Glutamatergic neuron (in vitro differentiated cells): ENCODE data around the gene THOP1. TPM values are rescaled to one million over a fixed set of nuclear protein-coding genes. Genes with fewer than 3 reads are reported as not detected.

Source experiments
- DNase-seq: peaks from one replicate; pipeline ENCODE4 v3.0.0; 2022
- H3K27ac Mint-ChIP-seq: one replicate; pipeline ENCODE4 v1.8.0; 2020; ENCODE audit warnings: mild to moderate bottlenecking, mixed read lengths, inconsistent platforms; ENCODE audit not compliant: unreplicated experiment
- H3K27me3 Mint-ChIP-seq: one replicate; pipeline ENCODE4 v1.8.0; 2020; ENCODE audit warnings: mild to moderate bottlenecking, moderate library complexity, mixed read lengths, inconsistent platforms; ENCODE audit not compliant: unreplicated experiment
- H3K36me3 Mint-ChIP-seq: one replicate; pipeline ENCODE4 v1.8.0; 2020; ENCODE audit warnings: mild to moderate bottlenecking, mixed read lengths, inconsistent platforms; ENCODE audit not compliant: unreplicated experiment
- H3K4me1 Mint-ChIP-seq: one replicate; pipeline ENCODE4 v1.8.0; 2020; ENCODE audit warnings: mild to moderate bottlenecking, low read depth, mixed read lengths, inconsistent platforms; ENCODE audit not compliant: unreplicated experiment
- H3K4me3 Mint-ChIP-seq: one replicate; pipeline ENCODE4 v1.8.0; 2020; ENCODE audit warnings: mild to moderate bottlenecking, mixed read lengths, inconsistent platforms; ENCODE audit not compliant: unreplicated experiment
- H3K9me3 Mint-ChIP-seq: one replicate; pipeline ENCODE4 v1.8.0; 2020; ENCODE audit warnings: mild to moderate bottlenecking, moderate library complexity, mixed read lengths, inconsistent platforms; ENCODE audit not compliant: unreplicated experiment
- CTCF ChIP-seq: fragments of 200-600 bp; sonication (generic); IDR thresholded peaks from one replicate; pipeline ENCODE4 v1.5.0; 2021; ENCODE audit not compliant: partially characterized antibody, unreplicated experiment
- total RNA-seq: library from RNA; stranded (reverse); fragmentation: NEBNext Ultra II Directional; extraction: Animal tissue kit (Norgen Biotek cat#: 25700); gene quantifications from one replicate; pipeline ENCODE4 v1.2.1, GENCODE V29; 2021; ENCODE audit not compliant: unreplicated experiment

THOP1 gene
- total RNA-seq, 1 donor from 2014 or later = 64.0 TPM

GRCh38 chr19:2827022-2827421 is 41.7 kb downstream of the THOP1 start:
- Mint-ChIP-seq H3K27ac (no peak overlapping the region), H3K4me1 (no peaks in the 10 kb centered on the region), H3K4me3 (no peak overlapping the region), H3K27me3 (no peaks in the 10 kb centered on the region), H3K9me3 (peaks cover 12% of the 10 kb centered on the region), H3K36me3 (peaks cover 31% of the 10 kb centered on the region)
- no peak for DNase-seq
- no peak for TF ChIP-seq CTCF

GRCh38 chr19:2827840-2828489 is 42.7 kb downstream of the THOP1 start:
- no peak for DNase-seq
- Mint-ChIP-seq H3K9me3 (peaks cover 15% of the 10 kb centered on the region), H3K27me3 (no peaks in the 10 kb centered on the region), H3K36me3 (peaks cover 39% of the 10 kb centered on the region), H3K4me3 (no peak overlapping the region), H3K4me1 (no peaks in the 10 kb centered on the region), H3K27ac (no peak overlapping the region)
- TF ChIP-seq CTCF = no peak

- H3K9me3 Mint-ChIP-seq = peaks cover 35% of the 10 kb centered on the region
- TF ChIP-seq CTCF = no peak
- peaks cover 49% of the 10 kb centered on the region for H3K36me3 Mint-ChIP-seq
- H3K27me3 Mint-ChIP-seq = no peaks in the 10 kb centered on the region
- no peaks in the 10 kb centered on the region for H3K4me1 Mint-ChIP-seq
- no peak overlapping the region for H3K4me3 Mint-ChIP-seq
- H3K27ac Mint-ChIP-seq = no peak overlapping the region
- no peak for DNase-seq
Measured at GRCh38 chr19:2834294-2834871, 49.1 kb downstream of the THOP1 start.

- TF ChIP-seq CTCF = no peak
- Mint-ChIP-seq H3K36me3 (peaks cover 42% of the 10 kb centered on the region), H3K9me3 (peaks cover 36% of the 10 kb centered on the region), H3K4me3 (no peak overlapping the region), H3K27me3 (peaks cover 3% of the 10 kb centered on the region), H3K4me1 (no peaks in the 10 kb centered on the region), H3K27ac (no peak overlapping the region)
- no peak for DNase-seq
Measured at GRCh38 chr19:2837430-2837829, 52.1 kb downstream of the THOP1 start.
